ENCODE results near the gene ALG13. TPM values are rescaled to one million over a fixed set of nuclear protein-coding genes. Genes with fewer than 3 reads are reported as not detected.

ALG13 gene
- polyA plus RNA-seq, 1 experiment: 52.2 TPM

DNA sequence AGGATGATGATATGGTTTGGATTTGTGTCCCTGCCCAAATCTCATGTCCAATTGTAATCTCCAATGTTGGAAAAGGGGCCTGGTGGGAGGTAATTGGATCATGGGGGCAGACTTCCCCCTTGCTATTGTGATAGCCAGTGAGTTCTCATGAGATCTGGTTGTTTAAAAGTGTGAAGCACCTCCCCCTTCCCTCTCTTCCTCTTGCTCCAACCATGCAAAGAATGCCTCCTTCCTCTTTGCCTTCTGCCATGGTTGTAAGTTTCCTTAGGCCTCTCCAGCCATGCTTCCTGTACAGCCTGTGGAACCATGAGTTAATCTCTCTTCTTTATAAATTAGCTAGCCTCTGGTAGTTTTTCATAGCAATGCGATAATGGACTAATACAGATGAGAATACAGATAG, 19.7 kb upstream of the ALG13 start:
- Histone ChIP-seq H3K36me3 (ENCODE audit: control insufficient read depth, insufficient read depth, low read length) (no peaks in the 10 kb centered on the region), H3K27me3 (ENCODE audit: control insufficient read depth, insufficient read depth, low read length) (no peaks in the 10 kb centered on the region), H3K4me3 (ENCODE audit: low read depth, low read length) (no peak overlapping the region)
- TF ChIP-seq CTCF (IDR thresholded peaks at IDR 0.05; ENCODE audit: insufficient read depth, low read depth, low read length): no peak
- DNase-seq (ENCODE audit: low read depth): no peak
- ChIA-PET POLR2A (no interaction called here), CTCF (no interaction called here)

DNA sequence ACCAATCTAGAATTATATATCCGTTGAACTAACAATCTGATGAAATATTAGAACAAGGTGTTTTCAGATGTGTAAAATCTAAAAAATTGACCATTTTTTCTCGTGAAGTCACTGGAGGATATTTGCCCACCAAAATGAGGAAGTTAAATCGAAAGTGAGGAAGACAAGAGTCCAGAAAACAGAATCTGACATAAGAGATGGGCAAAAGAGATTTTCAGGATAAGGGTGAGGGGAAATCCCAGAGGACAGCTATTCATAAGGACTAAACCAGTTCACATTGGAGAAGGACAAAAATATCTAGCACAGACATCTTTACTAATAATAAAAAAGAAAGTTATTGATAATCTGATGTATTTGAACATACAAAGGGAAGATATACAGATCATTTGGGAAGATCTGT, 18.7 kb upstream of the ALG13 start:
- Histone ChIP-seq H3K27me3 (ENCODE audit: control insufficient read depth, insufficient read depth, low read length) (no peaks in the 10 kb centered on the region), H3K36me3 (ENCODE audit: control insufficient read depth, insufficient read depth, low read length) (no peaks in the 10 kb centered on the region), H3K4me3 (ENCODE audit: low read depth, low read length) (no peak overlapping the region)
- no peak for DNase-seq (ENCODE audit: low read depth)
- ChIA-PET CTCF (no interaction called here), POLR2A (no interaction called here)
- TF ChIP-seq CTCF (IDR thresholded peaks at IDR 0.05; ENCODE audit: insufficient read depth, low read depth, low read length): no peak

DNA sequence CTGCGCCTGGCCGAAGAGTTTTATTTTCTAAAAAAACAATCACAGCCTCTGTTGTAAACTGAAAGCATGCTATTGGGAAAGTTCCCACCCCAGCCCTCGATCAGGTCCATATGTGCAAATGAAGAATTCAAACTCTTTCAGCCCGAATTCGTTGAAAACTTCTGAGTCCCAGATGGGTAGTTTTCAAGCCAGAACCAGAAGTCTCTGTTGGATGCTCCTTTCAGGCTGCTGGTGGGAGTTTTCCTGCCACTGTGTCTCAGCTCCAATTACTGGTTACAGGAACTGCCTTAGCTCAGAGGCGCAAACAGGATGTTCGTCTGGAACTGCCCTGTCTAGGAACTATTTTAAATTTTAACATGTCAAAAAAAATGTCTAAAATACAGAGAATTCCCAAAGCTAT, 9.3 kb upstream of the ALG13 start:
- ChIA-PET CTCF (no interaction called here), POLR2A (no interaction called here)
- no peak for DNase-seq (ENCODE audit: low read depth)
- Histone ChIP-seq H3K27me3 (ENCODE audit: control insufficient read depth, insufficient read depth, low read length) (no peaks in the 10 kb centered on the region), H3K4me3 (ENCODE audit: low read depth, low read length) (no peak overlapping the region), H3K36me3 (ENCODE audit: control insufficient read depth, insufficient read depth, low read length) (no peaks in the 10 kb centered on the region)
- no peak for TF ChIP-seq CTCF (IDR thresholded peaks at IDR 0.05; ENCODE audit: insufficient read depth, low read depth, low read length)

GRCh38 chrX:111687305-111687704, 6.3 kb downstream of the ALG13 start:
- H3K27me3 ChIP-seq (ENCODE audit: control insufficient read depth, insufficient read depth, low read length): no peaks in the 10 kb centered on the region
- H3K36me3 ChIP-seq (ENCODE audit: control insufficient read depth, insufficient read depth, low read length): no peaks in the 10 kb centered on the region; the same call in 1 of the 2 replicates
- no peak for TF ChIP-seq CTCF (IDR thresholded peaks at IDR 0.05; ENCODE audit: insufficient read depth, low read depth, low read length)
- ChIA-PET POLR2A (no interaction called here), CTCF (no interaction called here)
- DNase-seq (ENCODE audit: low read depth): no peak
- no peak overlapping the region for H3K4me3 ChIP-seq (ENCODE audit: low read depth, low read length)

GRCh38 chrX:111695297-111695880, 14.4 kb downstream of the ALG13 start:
- H3K27me3 ChIP-seq (ENCODE audit: control insufficient read depth, insufficient read depth, low read length): no peaks in the 10 kb centered on the region
- DNase-seq (ENCODE audit: low read depth): no peak
- no peak overlapping the region for H3K4me3 ChIP-seq (ENCODE audit: low read depth, low read length)
- CTCF ChIA-PET: no interaction called here
- TF ChIP-seq CTCF (IDR thresholded peaks at IDR 0.05; ENCODE audit: insufficient read depth, low read depth, low read length): no peak
- H3K36me3 ChIP-seq (ENCODE audit: control insufficient read depth, insufficient read depth, low read length): no peaks in the 10 kb centered on the region
- POLR2A ChIA-PET: no interaction called here

Data from BJ (cell line).